Stimulated activated naive CD8-positive, alpha-beta T cell treated with anti-CD3 and anti-CD28 coated beads, Interleukin-15, Interleukin-2, amounts not matched to agents 100 U/mL and 50 U/mL, for 24 hours (primary cell): ENCODE data around the gene PDGFD.

ENCODE experiments used
- ATAC-seq: fragments of 150-1000 bp; cut with Tn5 transposase; one replicate; pipeline ENCODE4 v1.10.0; 2021
- DNase-seq: peaks from one replicate; pipeline ENCODE4 v3.0.0; 2021

The PDGFD gene

DNA sequence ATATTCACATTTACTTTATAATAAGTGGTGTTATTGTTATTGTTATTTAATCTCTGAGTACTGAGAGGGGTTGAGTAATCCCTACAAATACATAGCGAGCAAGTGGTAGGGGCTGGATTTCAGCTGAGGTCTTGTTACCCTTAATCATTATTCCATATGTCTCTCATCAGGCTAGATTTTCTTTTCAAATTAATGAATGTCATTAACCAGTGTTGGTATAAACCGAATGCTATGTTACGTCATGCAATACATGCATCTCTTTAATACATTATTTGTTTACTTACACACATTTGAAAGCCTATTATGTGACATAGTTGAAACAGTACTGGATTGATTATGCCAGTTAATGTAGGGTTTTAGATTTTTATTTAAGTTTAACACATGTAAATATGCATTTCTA is 18.9 kb downstream of the PDGFD start:
- DNase-seq, result no peak
- ATAC-seq, result no peak

DNA sequence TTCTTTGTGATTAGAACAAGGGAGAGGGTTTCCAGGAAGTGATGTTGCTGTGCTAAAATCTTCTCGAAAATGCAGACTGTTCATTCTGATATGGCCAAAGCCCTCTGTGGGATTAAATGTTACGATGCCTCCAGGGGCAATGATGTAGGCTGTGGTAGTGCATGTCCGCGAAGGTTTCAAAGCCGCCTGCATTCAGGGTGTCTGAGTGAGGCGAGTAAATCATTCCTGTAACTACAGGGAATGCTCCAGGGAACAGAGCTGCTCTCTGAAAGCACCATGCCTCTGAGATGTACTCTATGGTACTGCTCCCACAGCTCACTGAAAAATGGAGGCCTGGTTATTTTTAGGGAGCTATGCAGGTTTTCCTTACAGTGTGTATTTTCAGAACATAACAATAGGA is 21.2 kb downstream of the PDGFD start:
- no peak for DNase-seq
- ATAC-seq, result no peak

DNA sequence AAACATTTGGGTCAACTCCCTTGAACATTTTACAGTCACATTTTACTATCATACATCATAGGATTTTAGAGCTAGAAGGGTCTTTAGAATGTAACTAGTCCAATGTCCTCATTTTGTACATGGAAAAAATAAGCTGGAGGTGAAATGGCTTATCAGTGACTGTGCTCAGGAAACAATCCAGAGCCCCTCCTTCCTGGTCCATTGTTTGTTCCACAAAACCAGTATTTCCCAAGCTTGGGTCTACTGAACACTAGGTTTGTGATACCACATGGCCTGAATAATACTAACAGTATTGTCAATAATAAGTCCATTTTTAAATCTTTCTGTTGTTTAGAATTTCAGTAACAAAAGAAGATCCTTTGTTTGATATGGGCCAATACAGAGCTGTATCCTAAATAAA is 27.1 kb downstream of the PDGFD start:
- ATAC-seq (no peak), DNase-seq (no peak)

DNA sequence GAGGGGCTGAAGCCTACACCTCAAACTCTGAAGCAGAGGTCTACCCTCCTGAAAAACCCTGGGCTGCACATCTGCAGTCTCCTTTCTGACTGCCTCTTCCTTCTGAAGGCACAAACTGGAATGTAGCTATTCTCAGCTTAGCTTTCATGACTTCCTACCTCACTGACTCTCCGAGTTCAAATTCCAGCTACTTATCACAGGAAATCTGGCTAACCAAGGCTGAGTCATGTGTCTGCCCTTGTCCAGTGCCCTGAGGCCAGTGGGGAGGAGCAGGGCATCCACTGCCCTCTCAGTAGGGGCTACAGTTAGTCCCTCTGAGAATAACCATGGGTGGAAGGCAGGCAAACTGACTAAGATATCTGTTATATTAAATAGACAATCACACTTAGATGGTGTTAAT is 29.2 kb downstream of the PDGFD start:
- DNase-seq (no peak), ATAC-seq (no peak)

DNA sequence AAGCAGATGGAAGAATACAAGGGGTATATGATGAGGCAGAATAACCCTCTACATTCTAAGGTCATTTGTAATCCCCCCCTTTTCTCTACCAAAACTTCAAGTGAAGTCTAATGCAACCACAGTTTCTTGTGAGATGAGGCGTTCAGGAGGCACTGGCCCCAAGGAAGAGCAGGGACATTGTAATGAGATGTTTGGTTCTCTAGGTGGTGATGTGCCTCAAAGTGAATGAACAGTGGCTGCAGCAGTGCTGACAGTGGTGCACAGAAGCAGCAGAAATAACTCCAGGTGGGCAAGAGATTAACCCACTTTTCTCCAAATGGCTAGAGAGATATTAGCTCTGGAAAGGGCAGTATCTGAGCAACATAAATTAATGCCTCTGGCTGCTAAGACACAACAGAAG is 33.8 kb downstream of the PDGFD start:
- no peak for DNase-seq
- no peak for ATAC-seq

DNA sequence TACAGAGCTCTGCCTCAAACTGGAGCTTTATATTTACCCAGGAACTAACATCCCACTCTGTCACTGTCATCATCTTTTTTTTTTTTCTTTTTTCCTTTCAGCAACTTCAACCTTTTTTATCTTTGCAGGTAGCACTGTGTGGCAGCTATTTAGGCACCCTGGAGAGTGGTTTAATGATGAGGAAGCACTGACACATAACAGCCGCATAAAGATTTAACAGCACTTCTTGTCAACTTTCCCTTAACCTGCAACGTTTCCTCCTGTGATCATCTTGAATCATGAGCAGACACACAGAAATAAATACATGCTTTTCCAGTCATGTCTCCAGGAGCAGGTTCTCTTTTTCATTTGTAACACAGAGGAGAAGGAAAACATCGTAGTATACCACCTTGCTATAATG is 34.8 kb downstream of the PDGFD start:
- no peak for DNase-seq
- peak; percentile 36 for ATAC-seq

DNA sequence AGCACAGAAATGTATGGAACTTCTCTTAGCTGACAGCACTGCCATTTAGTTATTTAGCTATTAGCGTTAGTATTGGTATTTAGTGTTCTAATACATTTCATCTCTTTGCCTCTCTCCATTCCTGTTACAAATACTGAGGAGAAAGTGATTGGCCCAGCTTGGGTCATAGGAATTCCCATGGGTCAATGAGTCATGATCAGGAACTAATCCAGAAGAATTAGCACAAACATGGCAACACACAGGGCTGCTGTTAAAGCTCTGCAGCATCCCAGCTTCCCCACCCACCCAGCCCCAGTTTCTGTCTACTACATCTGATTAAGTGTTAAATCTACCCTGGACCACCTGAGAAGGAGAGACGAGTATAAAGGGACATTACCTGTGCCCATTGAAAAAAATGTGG is 36.1 kb downstream of the PDGFD start:
- ATAC-seq (no peak), DNase-seq (no peak)

DNA sequence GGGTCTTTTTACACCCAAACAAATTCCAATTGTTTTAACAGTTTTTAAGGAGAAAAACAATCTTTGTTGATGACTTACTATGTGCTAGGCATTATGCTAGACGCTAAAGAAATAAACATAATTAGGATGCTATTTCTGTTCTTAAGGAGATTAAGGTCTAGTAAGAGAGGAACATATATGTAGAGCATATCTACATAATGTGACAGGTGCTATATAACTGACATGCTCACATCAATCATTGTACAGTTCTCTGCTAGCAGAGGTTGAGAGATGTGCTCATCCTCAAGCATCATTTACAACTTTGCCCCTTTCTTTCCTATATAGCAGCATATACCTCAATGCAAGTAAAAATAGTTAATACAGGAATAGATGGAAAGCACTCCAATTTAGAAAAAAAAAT is 37.5 kb downstream of the PDGFD start:
- no peak for ATAC-seq
- no peak for DNase-seq

DNA sequence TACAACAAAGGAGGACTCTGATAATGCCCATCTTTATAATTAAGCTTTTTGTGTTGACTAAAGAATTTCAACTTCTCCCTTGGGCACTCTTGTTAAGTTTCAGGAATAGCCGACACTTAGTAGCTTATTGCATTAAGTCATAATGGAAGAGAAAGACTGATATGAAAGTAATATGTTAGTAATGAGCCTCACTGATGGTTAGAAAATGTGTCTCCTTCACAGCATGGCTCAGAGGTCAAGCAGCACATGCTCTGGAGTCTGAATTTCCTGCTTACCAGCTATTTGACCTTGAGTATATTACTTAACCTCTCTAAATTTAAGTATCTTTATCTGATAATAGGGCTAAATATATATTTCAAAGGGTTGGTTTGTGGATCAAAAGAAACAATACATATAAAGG is 39.0 kb downstream of the PDGFD start:
- no peak for DNase-seq
- no peak for ATAC-seq

DNA sequence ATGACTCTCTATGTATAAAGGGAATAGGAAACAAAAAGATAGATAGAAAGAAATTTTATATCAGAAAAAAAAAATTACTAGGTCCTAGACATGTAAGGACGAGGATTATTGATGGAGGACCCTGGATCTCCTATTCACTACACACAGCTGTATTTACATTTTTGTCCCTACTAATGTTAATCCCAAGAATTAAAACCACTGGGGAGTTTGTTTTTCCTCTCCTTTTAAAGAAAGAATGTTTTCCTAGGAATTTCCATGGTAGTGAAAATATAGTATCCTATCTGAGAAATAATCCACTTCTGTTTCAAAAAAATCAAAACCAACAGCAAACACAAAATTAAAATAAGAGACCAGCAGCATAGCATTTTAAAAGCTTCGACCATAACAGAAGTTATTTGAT is 41.1 kb downstream of the PDGFD start:
- no peak for DNase-seq
- ATAC-seq, result no peak

DNA sequence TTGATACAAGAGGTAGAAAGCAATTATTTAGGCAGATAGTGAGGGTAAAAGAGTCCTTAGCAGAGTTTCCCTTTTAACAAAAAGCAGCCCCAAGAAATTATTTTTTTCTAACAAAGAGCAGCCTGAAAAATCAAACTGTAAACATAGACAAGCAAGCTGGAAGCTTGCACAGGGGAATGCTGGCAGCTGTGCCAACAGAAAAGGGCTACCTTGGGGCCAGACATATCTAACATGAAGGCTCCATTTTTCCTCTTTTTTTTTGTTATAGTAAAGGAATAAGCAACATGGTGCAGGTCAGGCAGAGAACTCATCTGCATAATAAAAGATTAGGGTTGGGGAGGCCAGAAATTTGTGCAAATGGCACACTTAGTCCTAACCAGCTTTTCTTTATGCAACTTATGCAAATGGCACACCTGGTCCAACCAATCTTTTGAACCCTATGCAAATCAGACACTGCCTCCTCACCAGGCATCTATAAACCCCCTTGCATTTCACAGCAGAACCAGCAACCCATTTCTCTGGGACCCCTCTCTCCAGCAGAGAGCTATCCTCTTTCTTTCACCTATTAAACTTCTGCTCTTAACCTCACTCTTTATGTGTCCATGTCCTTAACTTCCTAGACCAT is 41.8 kb downstream of the PDGFD start:
- ATAC-seq (no peak), DNase-seq (no peak)

DNA sequence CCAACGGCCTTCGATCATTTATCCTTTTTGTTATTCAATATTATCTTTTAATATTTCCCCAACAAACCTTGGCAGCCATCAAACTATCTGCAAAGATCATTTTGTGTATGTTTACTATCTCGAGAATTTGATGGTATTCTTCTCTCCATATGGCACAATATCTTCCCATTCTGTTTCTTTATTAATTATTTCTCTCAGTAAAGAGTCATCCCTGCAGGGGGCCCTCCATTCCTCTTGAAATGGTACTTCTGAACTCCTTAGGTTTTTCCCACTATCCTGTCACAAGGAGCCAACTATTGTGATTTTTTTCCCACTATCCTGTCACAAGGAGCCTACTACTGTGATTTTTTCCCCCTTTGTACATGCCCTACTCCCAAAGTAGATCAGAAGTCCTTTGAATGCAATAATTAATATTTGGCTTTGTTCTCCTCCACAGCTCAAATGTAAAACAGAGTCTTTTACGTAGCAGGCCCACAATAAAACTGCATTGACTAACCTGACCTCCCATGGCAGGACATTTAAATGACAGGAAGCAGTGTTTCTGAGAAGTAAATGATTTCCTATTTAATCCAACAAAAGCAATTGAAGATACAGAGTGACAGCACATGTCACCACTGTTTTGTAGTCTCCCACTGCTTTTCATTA is 43.3 kb downstream of the PDGFD start:
- ATAC-seq, result no peak
- DNase-seq, result no peak

DNA sequence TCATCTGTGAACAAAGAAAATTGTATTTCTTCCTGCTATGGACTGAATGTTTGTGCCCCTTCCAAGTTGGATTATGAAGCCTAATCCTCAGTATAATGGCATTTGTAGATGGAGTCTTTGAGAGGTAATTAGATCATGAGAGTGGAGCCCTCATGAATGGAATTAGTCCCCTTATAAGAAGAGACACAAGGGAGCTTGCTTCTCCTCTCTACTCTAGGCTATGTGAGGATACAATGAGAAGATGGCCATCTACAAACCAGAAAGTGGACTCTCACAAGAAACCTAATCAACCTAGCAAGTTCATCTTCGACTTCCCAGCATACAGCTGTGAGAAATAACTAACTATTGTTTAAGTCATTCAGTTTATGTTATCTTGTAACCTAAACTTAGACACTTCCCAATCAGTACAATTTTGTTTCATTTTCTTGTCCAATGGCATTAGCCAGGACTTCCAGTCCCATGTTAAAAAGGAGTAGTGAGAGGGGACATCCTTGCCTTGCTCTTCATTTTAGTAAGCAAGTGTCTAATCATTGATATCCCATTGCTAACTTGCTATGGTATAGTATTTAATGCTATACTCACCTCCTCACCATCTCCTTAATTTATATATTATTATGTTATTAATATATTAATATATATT is 45.7 kb downstream of the PDGFD start:
- no peak for DNase-seq
- ATAC-seq, result no peak

DNA sequence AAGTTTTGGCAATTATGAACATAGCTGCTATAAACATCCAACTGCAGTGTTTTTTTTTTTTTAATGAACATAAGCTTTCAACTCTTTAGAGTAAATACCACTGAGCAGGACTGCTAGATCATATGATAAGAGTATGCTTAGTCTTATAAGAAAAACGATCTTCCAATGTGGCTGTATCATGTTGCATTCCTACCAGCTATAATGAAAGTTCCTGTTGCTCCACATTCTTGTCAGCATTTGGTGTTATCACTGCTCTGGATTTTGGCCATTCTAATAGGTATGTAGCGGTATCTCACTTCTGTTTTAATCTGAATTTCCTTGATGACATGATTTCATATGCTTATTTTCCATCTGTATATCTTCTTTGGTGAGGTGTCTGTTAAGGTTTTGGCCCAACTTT is 50.4 kb downstream of the PDGFD start:
- ATAC-seq (no peak), DNase-seq (no peak)

DNA sequence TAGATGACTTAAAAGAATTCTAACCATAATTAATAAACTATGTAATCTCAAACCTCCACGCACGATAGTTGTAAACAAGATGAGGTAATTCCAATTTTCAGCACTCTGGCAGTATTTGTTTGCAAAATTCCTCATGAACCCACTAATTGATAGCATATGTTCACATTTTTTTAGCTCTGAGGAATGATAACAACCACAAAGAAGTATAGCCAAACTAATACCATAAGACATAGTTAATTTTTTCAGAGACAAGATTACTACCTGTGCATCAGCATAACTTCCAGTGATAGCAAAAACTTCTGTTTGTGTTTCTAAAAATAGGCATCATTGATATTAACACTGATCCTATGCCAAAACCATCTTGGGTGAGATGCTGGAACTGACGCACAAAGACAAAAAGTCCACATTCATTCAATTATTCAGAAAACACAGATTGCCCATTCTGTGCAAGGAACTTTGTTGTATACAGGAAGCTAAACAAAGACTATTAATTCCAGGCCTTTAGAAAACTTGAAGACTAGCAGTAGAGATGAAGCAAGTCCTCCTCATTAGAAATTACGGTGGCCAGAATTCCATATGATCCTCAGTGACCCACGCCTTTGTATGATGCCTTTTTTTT is 57.7 kb downstream of the PDGFD start:
- DNase-seq, result no peak
- no peak for ATAC-seq

DNA sequence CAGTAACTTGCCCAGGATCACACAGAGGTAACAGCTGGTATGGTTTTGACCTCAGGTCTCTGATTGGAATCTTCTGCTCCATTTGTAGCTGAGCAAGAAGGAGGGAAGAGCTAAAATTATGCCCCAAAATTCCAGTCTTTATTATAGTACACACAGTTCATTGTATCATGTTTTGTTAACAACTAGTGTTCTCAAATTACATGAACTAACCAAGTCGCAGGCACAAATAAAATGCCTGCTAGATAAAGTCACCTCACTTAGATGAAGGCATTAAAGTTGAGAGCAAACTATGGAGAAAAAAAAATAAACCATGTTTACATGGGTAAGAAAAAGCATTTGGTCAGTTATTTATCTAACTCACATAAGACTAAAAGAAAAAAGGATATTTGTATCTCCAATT is 58.8 kb downstream of the PDGFD start:
- ATAC-seq, result no peak
- no peak for DNase-seq

DNA sequence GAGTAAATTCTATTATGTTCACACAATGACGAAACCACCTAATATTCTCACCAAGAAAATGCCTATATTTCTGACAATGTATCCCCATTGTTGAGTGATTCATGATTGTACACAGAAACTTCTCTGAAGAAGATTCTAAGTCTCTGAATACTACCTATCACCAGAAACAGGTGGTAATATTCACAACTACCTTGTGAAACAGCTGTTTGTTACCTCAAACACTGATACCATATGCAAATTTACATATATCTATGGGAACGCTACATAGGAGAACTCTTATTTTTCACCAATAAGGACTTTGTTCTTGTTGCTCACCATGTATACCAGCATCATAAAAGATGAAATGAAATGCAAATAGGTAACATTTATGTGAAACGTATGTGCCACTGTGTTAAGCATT is 59.3 kb downstream of the PDGFD start:
- DNase-seq (no peak), ATAC-seq (no peak)

DNA sequence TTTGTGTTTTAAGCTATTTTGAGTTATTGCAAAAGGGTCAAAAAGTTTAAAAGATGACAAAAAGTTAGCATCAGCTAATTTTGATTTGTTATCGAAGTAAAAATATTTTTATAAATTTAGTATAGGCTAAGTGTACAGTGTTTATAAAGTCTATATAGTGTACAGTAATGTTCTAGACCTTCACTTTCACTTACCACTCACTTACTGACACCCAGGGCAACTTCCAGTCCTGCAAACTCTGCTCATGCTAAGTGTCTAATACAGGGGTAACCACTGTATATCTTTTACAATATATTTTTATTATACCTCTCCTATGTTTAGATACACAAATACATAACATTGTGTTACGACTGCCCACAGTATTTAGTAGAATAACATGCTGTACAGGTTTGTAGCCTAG is 59.7 kb downstream of the PDGFD start:
- ATAC-seq, result no peak
- no peak for DNase-seq

DNA sequence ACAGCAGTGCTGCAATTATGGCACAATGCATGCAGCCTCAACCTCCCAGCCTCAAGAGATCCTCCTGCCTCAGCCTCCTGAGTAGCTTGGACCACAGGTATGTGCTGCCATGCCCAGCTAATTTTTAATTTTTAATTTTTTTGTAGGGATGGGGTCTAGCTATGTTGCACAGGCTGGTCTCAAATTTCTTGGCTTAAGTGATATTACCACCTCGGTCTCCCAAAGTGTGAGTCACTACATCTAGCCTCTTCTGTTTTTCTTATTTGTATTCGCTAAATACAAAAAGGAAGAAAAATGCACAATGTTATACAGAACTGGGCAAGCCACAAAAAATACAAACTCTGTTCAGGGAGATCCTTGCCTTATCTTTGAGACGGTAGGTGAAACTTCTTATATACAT is 65.4 kb downstream of the PDGFD start:
- ATAC-seq, result no peak
- no peak for DNase-seq

DNA sequence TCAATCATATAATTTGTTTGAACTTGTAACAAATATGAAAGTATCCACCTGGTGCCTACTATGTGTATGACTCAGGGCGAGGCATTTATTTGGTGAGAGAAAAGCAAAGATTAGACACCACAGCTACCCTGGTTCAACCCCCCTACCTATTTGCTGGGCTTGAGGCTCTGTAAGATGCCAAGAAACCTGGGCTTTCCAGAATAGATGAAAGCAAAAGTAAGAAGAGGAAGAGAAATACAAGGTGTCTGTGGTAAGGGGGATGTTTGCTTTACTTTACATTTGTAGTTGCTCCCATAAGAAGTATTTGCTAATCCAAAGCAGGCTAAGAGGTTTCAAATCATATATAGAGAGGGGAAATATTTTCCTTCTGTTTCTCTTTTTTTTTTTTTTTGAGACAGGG is 65.8 kb downstream of the PDGFD start:
- DNase-seq, result no peak
- ATAC-seq, result no peak

DNA sequence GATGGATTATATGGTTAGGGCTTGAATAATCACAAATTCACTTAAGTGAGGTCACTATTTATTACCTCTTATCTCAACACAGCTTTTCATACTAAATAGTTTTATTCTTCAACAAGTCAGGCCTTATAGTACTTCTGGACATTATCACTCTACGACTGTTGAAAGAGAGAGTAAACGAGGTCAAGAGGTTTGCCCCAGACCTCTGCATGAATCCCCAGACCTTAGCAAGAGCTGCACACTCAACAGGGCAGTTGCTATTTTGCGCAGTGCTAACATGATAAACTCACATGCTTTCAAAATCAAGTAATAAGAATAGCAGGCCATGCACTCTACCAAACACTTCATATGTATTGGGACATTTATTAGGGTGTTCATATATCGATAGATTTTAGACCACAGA is 67.0 kb downstream of the PDGFD start:
- ATAC-seq (no peak), DNase-seq (no peak)

DNA sequence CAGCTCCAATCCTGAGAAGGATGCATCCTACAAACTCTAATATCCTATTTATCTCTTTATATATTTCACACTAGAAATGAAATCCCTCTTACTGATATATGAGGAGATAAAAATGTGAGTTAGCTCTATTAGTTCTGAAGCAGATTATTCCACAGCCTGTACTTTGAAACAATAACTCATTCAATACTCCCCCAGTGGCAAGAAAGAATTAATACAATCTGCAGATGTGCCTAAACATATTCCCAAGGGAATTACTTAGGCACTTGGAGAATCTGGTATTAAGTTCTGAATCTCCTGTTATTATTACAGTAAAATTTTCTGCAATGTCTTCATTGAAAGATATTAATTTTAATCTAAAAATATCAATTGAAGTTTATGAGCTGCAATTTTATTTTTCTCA is 68.2 kb downstream of the PDGFD start:
- DNase-seq (no peak), ATAC-seq (no peak)

DNA sequence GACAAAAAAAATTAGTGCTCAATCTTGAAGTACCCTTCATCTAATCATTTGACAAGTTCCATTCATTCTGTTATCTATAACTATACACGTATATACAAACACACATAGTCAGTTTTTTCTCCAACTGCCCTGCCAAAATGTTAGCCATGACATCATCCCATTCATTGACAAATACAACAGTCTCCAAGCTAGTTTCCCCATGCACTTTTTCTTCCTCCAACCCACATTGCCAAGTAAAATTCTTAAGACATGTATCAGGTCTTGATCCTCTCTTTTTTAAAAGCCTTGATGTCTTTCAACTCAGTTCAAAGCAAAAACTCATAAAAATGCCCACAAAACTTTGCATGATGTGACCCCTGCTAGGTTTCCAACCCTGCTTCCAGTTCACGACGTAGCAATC is 69.4 kb downstream of the PDGFD start:
- DNase-seq, result no peak
- no peak for ATAC-seq
